Mesendoderm (in vitro differentiated cells): ENCODE data around the gene PDGFA.

ENCODE experiments used
- DNase-seq: peaks from one replicate; pipeline ENCODE4 v3.0.0; 2013
- H2AK5ac ChIP-seq: 2 replicates; pipeline ENCODE4 v1.6.1; 2013; ENCODE audit warnings: low read length, inconsistent platforms
- H2BK120ac ChIP-seq: 2 replicates; pipeline ENCODE4 v1.6.1; 2013; ENCODE audit warnings: low read depth, mild to moderate bottlenecking, low read length, moderate library complexity, mixed read lengths
- H2BK15ac ChIP-seq: replicated peaks from 2 replicates; pipeline ENCODE4 v1.6.1; 2013; ENCODE audit warnings: low read depth, mild to moderate bottlenecking, moderate library complexity
- H2BK5ac ChIP-seq: 2 replicates; pipeline ENCODE4 v1.6.1; 2013; ENCODE audit warnings: low read length, inconsistent platforms
- H3K18ac ChIP-seq: 2 replicates; pipeline ENCODE4 v1.6.1; 2013; ENCODE audit warnings: mild to moderate bottlenecking, low read length, mixed read lengths
- H3K23ac ChIP-seq: one replicate; pipeline ENCODE4 v1.6.1; 2013; ENCODE audit warnings: low read length
- H3K27ac ChIP-seq: 2 replicates; pipeline ENCODE4 v1.5.1; 2013; ENCODE audit warnings: low read depth, mild to moderate bottlenecking, inconsistent platforms, low read length, moderate library complexity
- H3K27me3 ChIP-seq: 2 replicates; pipeline ENCODE4 v1.6.1; 2013; ENCODE audit warnings: low read length, control low read depth, mild to moderate bottlenecking, inconsistent platforms; ENCODE audit not compliant: insufficient read depth, poor library complexity
- H3K36me3 ChIP-seq: 2 replicates; pipeline ENCODE4 v1.6.1; 2013; ENCODE audit warnings: low read length, inconsistent platforms; ENCODE audit not compliant: control insufficient read depth, insufficient read depth
- H3K4ac ChIP-seq: one replicate; pipeline ENCODE4 v1.6.1; 2013; ENCODE audit warnings: low read depth, mild to moderate bottlenecking, low read length, moderate library complexity
- H3K4me1 ChIP-seq: 2 replicates; pipeline ENCODE4 v1.6.1; 2013; ENCODE audit warnings: low read depth, low read length, inconsistent platforms; ENCODE audit not compliant: control insufficient read depth
- H3K4me2 ChIP-seq: 2 replicates; pipeline ENCODE4 v1.6.1; 2013; ENCODE audit warnings: low read length
- H3K4me3 ChIP-seq: 2 replicates; pipeline ENCODE4 v1.5.1; 2013; ENCODE audit warnings: mild to moderate bottlenecking, low read length
- H3K56ac ChIP-seq: one replicate; pipeline ENCODE4 v1.6.1; 2013; ENCODE audit warnings: low read length
- H3K79me1 ChIP-seq: 2 replicates; pipeline ENCODE4 v1.6.1; 2013; ENCODE audit warnings: low read length, inconsistent platforms
- H3K79me2 ChIP-seq: 2 replicates; pipeline ENCODE4 v1.6.1; 2013; ENCODE audit warnings: mild to moderate bottlenecking, low read length; ENCODE audit not compliant: control insufficient read depth, insufficient read depth
- H3K9ac ChIP-seq: 2 replicates; pipeline ENCODE4 v1.6.1; 2013; ENCODE audit warnings: low read length, inconsistent platforms
- H4K5ac ChIP-seq: one replicate; pipeline ENCODE4 v1.6.1; 2013; ENCODE audit warnings: low read length
- H4K8ac ChIP-seq: one replicate; pipeline ENCODE4 v1.6.1; 2013; ENCODE audit warnings: low read depth, mild to moderate bottlenecking, control low read depth, low read length, moderate library complexity
- WGBS: extraction: QIAGEN DNeasy Blood & Tissue Kit; methylation state at CpG from one replicate; pipeline ENCODE4 v1.1.7; 2013; ENCODE audit warnings: low lambda C conversion rate, missing lambda C conversion rate; ENCODE audit not compliant: insufficient coverage; ENCODE audit errors: extremely low coverage; 5-methylcytosine and 5-hydroxymethylcytosine counted together

Gene PDGFA

GRCh38 chr7:467393-467828, 52.2 kb downstream of the PDGFA start:
- WGBS: no CpG with 5 or more reads among the region's 3 CpGs
- Histone ChIP-seq H3K56ac (no peak overlapping the region), H2AK5ac (no peak overlapping the region), H3K4me3 (no peak overlapping the region), H3K36me3 (no peaks in the 10 kb centered on the region), H3K27me3 (no peaks in the 10 kb centered on the region), H2BK15ac (no peak overlapping the region), H3K4me1 (no peaks in the 10 kb centered on the region), H2BK120ac (no peak overlapping the region), H3K27ac (no peak overlapping the region), H3K4ac (no peak overlapping the region), H3K18ac (no peak overlapping the region), H3K79me2 (no peaks in the 10 kb centered on the region), H2BK5ac (no peak overlapping the region), H3K79me1 (no peaks in the 10 kb centered on the region), H3K4me2 (no peak overlapping the region), H3K9ac (no peak overlapping the region), H4K5ac (no peak overlapping the region), H4K8ac (no peak overlapping the region), H3K23ac (no peak overlapping the region)
- no peak for DNase-seq

- Histone ChIP-seq H4K5ac (no peak overlapping the region), H3K4me3 (no peak overlapping the region), H3K4ac (no peak overlapping the region), H3K4me1 (no peaks in the 10 kb centered on the region), H3K79me2 (no peaks in the 10 kb centered on the region), H3K18ac (no peak overlapping the region), H3K4me2 (no peak overlapping the region), H2AK5ac (no peak overlapping the region), H4K8ac (no peak overlapping the region), H3K79me1 (no peaks in the 10 kb centered on the region), H3K9ac (no peak overlapping the region), H3K27ac (no peak overlapping the region), H2BK5ac (no peak overlapping the region), H2BK15ac (no peak overlapping the region), H3K36me3 (no peaks in the 10 kb centered on the region), H3K27me3 (no peaks in the 10 kb centered on the region), H2BK120ac (no peak overlapping the region), H3K56ac (no peak overlapping the region), H3K23ac (no peak overlapping the region)
- 100% methylated on average over 3 of the region's 9 CpGs for WGBS
- DNase-seq: no peak
Observed at GRCh38 chr7:466465-467191, 53.0 kb downstream of the PDGFA start.

- Histone ChIP-seq H3K79me1 (no peaks in the 10 kb centered on the region), H4K5ac (no peak overlapping the region), H3K23ac (no peak overlapping the region), H3K4me3 (no peak overlapping the region), H3K4me2 (no peak overlapping the region), H2BK120ac (no peak overlapping the region), H3K9ac (no peak overlapping the region), H3K56ac (no peak overlapping the region), H2BK5ac (no peak overlapping the region), H3K4me1 (no peaks in the 10 kb centered on the region), H3K27ac (no peak overlapping the region), H3K79me2 (no peaks in the 10 kb centered on the region), H2AK5ac (no peak overlapping the region), H3K27me3 (no peaks in the 10 kb centered on the region), H2BK15ac (no peak overlapping the region), H3K4ac (no peak overlapping the region), H3K36me3 (no peaks in the 10 kb centered on the region), H4K8ac (no peak overlapping the region), H3K18ac (no peak overlapping the region)
- no CpG with 5 or more reads among the region's 17 CpGs for WGBS
- peak; percentile 32 for DNase-seq
Observed at GRCh38 chr7:465710-466400, 53.8 kb downstream of the PDGFA start.

- no peak for DNase-seq
- H3K36me3 ChIP-seq: no peaks in the 10 kb centered on the region
- H3K79me1 ChIP-seq: no peaks in the 10 kb centered on the region
- H2BK5ac ChIP-seq: no peak overlapping the region
- H4K5ac ChIP-seq: no peak overlapping the region
- H2BK15ac ChIP-seq: no peak overlapping the region
- H3K23ac ChIP-seq: no peak overlapping the region
- H3K4me2 ChIP-seq: no peak overlapping the region
- H3K9ac ChIP-seq: no peak overlapping the region
- no peak overlapping the region for H4K8ac ChIP-seq
- H3K27me3 ChIP-seq: no peaks in the 10 kb centered on the region
- H2BK120ac ChIP-seq: no peak overlapping the region
- H2AK5ac ChIP-seq: no peak overlapping the region
- H3K4me3 ChIP-seq: no peak overlapping the region
- no peak overlapping the region for H3K4ac ChIP-seq
- WGBS: no CpG with 5 or more reads among the region's 34 CpGs
- H3K4me1 ChIP-seq: no peaks in the 10 kb centered on the region
- H3K18ac ChIP-seq: no peak overlapping the region
- H3K56ac ChIP-seq: no peak overlapping the region
- no peak overlapping the region for H3K27ac ChIP-seq
- no peaks in the 10 kb centered on the region for H3K79me2 ChIP-seq
Observed at GRCh38 chr7:464454-465401, 54.9 kb downstream of the PDGFA start.

GRCh38 chr7:463817-464453, 55.7 kb downstream of the PDGFA start:
- Histone ChIP-seq H3K36me3 (no peaks in the 10 kb centered on the region), H3K27ac (no peak overlapping the region), H2BK5ac (no peak overlapping the region), H3K4me3 (no peak overlapping the region), H3K9ac (no peak overlapping the region), H2BK120ac (no peak overlapping the region), H3K4ac (no peak overlapping the region), H4K8ac (no peak overlapping the region), H2AK5ac (no peak overlapping the region), H3K56ac (no peak overlapping the region), H4K5ac (no peak overlapping the region), H3K18ac (no peak overlapping the region), H3K79me1 (no peaks in the 10 kb centered on the region), H2BK15ac (no peak overlapping the region), H3K4me2 (no peak overlapping the region), H3K23ac (no peak overlapping the region), H3K27me3 (no peaks in the 10 kb centered on the region), H3K4me1 (no peaks in the 10 kb centered on the region), H3K79me2 (no peaks in the 10 kb centered on the region)
- WGBS: no CpG with 5 or more reads among the region's 35 CpGs
- DNase-seq: no peak
